ENCODE measurements around the gene PKD1. TPM values are rescaled to one million over a fixed set of nuclear protein-coding genes. Genes with fewer than 3 reads are reported as not detected.
A peak's percentile ranks its signal among the peaks of the same experiment; 100 is the strongest.

PKD1 gene
- total and polyA plus RNA-seq, 2 of the 13 experiments (the other 11 are each of a cell fraction or from before 2014, with no cell fraction given) = 22.1 to 23.0 TPM

DNA sequence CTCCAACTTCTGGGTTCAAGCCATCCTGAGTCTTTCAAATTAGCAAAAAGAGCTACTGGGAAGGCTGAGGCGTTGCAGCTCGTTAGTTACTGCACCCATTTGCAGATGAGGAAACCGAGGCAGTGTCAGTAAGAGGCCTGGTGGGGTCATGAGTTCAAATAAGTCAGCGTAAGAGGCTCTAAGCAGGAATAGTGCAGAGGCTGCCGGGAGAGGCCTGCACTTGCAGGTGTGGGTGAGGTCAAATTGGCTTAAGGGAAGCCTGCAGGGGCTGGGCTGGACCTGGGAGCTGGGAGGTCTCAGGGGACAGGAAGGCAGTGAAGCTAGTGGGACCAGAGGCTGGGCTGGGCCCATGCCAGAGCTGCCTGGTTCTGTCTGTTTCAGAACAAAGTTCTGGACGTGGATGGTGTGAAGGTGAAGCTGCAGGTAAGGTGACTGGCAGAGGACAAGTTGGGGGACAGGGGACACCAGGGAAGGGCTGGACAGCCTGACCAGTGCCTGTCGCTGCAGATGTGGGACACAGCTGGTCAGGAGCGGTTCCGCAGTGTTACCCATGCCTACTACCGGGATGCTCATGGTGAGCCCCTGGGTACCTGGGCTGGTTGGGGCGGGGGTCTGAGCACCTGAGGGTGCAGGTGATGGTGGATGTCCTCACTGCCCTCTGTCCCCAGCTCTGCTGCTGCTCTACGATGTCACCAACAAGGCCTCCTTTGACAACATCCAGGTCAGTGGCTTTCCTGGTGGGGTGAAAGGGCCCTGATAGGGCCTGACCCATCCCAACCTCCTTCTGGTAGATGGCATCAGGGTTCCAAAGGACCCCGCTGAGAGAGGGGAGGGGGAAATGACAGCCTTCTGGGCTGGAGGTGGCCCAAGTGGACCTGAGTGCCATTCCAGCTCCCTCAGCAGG, 15.7 kb upstream of the PKD1 start (continued):
- TF ChIP-seq ZNF501 (CRISPR knock-in tag; IDR thresholded peaks at IDR 0.05) (0 out of 2 replicates have a peak, but pooled peaks have one; percentile 40), DMTF1 (CRISPR knock-in tag; IDR thresholded peaks at IDR 0.05) (no peak), ASH2L (IDR thresholded peaks at IDR 0.05; ENCODE audit: insufficient read length, low read depth, low read length) (no peak), ZSCAN5A (CRISPR knock-in tag; IDR thresholded peaks at IDR 0.05; ENCODE audit: borderline replicate concordance) (no peak)

GRCh38 chr16:2150418-2151187, 14.9 kb upstream of the PKD1 start:
- Histone ChIP-seq H4K20me1 (ENCODE audit: insufficient read depth, low read length) (peaks cover 68% of the 10 kb centered on the region), H3K4me2 (ENCODE audit: low read depth, low read length) (peak overlapping the region; percentile 97), H3K9ac (ENCODE audit: insufficient read depth, low read depth, low read length) (peak overlapping the region; percentile 55; the same call in 1 of the 2 replicates), H3K27me3 (ENCODE audit: control insufficient read depth in 1 of 2, insufficient read depth in 2 of 2, low read length in 2 of 2) (peaks cover 3 to 18% of the 10 kb centered on the region in 2 experiments; a peak in 3 of 5 replicates), H3K27ac (ENCODE audit: extremely low read length, insufficient read depth, low read length) (peak overlapping the region; percentile 25), H3K4me1 (ENCODE audit: insufficient read depth, low read length) (peaks cover 79% of the 10 kb centered on the region), H3K36me3 (replicated peaks in 1 of 2; ENCODE audit: control insufficient read depth in 1 of 2, insufficient read depth in 2 of 2, low read length in 2 of 2) (peaks cover 0 to 11% of the 10 kb centered on the region in 2 experiments; a peak in 3 of 5 replicates), H3K9me3 (ENCODE audit: low read length) (no peaks in the 10 kb centered on the region), H3K79me2 (ENCODE audit: insufficient read depth, low read length) (peaks cover 26% of the 10 kb centered on the region), H3K4me3 (replicated peaks in 1 of 3; ENCODE audit: insufficient read depth in 1 of 3, low read depth in 2 of 3, low read length in 3 of 3) (peak overlapping the region in 1 of 3 experiments; percentile 98; a peak in 3 of 6 replicates), H2AFZ (ENCODE audit: low read length) (no peak overlapping the region)
- intact Hi-C loops (cut with micrococcal nuclease; ENCODE audit: unreplicated experiment) (no loop called here), in situ Hi-C loops (cut with HindIII; ENCODE audit: extremely low pct_ligation_motif_present, low pct_unique_long_range_greater_than_20kb) (no loop called here)
- FAIRE-seq = peak; percentile 44
- ATAC-seq = peak; percentile 10
- WGBS (ENCODE audit: low lambda C conversion rate) = 6% methylated on average over 7 of the region's 18 CpGs
- BruUV-seq (replicated peaks) = no TSS peak
- ChIA-PET CTCF (ENCODE audit: low intra/inter-chr PET ratio, low total read pairs) (no interaction called here), POLR2A (interaction anchor here (0.6 to 6.6 kb wide), 15 partner anchors 11 to 1186 kb away, joined by 3 to 79 read pairs (median 4); partner anchors contain the start of genes ECI1, PGP and RPS2)
- DNase-seq (ENCODE audit: low spot score) = peak; percentile 68
- TF ChIP-seq ZNF567 (CRISPR knock-in tag; IDR thresholded peaks at IDR 0.05; ENCODE audit: borderline replicate concordance) = no peak
- no peak for TF ChIP-seq ZNF570 (CRISPR knock-in tag; IDR thresholded peaks at IDR 0.05; ENCODE audit: borderline replicate concordance)
- TF ChIP-seq ZNF879 (CRISPR knock-in tag; IDR thresholded peaks at IDR 0.05) = no peak
- no peak for TF ChIP-seq ZNF83 (CRISPR knock-in tag; IDR thresholded peaks at IDR 0.05; ENCODE audit: borderline replicate concordance)
- no peak for TF ChIP-seq TAF1 (CRISPR knock-in tag; IDR thresholded peaks at IDR 0.05)
- TF ChIP-seq ZNF780A (CRISPR knock-in tag; IDR thresholded peaks at IDR 0.05) = no peak
- TF ChIP-seq PAWR (CRISPR knock-in tag; IDR thresholded peaks at IDR 0.05; ENCODE audit: borderline replicate concordance) = no peak
- no peak for TF ChIP-seq ZNF775 (CRISPR knock-in tag; IDR thresholded peaks at IDR 0.05; ENCODE audit: borderline replicate concordance)
- TF ChIP-seq ZNF335 (CRISPR knock-in tag; IDR thresholded peaks at IDR 0.05) = no peak
- TF ChIP-seq SAP130 (CRISPR knock-in tag; IDR thresholded peaks at IDR 0.05; ENCODE audit: low read depth) = peak; percentile 15; the same call in 1 of the 2 replicates
- TF ChIP-seq ZNF343 (CRISPR knock-in tag; IDR thresholded peaks at IDR 0.05) = no peak
- TF ChIP-seq SMYD3 (CRISPR knock-in tag; IDR thresholded peaks at IDR 0.05) = no peak
- TF ChIP-seq ZNF225 (CRISPR knock-in tag; IDR thresholded peaks at IDR 0.05) = no peak
- TF ChIP-seq ZNF552 (CRISPR knock-in tag; IDR thresholded peaks at IDR 0.05; ENCODE audit: borderline replicate concordance) = no peak
